ENCODE results near the gene BCOR. TPM values are rescaled to one million over a fixed set of nuclear protein-coding genes. Genes with fewer than 3 reads are reported as not detected.

Gene BCOR
- total RNA-seq, 2 experiments from 2014 or later, result 26.1 to 26.3 TPM

DNA sequence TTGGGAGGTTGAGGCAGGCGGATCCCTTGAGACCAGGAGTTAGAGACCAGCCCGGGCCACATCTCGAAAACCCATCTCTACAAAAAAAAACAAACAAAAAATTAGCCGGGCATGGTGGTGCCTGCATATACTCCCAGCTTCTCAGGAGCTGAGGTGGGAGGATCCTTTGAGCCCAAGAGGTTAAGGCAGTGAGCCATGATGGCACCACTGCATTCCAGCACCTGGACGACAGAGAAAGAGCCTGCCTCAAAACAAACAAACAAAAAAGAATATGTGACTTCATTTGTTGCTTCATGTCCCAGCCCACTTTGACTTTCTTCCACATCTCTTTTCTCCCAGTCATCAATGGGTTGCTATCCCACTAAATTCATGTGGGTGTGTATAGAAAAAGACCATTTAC is 79.7 kb downstream of the BCOR start:
- H3K4me3 Mint-ChIP-seq, result no peak overlapping the region
- POLR2A ChIA-PET, result no interaction called here

DNA sequence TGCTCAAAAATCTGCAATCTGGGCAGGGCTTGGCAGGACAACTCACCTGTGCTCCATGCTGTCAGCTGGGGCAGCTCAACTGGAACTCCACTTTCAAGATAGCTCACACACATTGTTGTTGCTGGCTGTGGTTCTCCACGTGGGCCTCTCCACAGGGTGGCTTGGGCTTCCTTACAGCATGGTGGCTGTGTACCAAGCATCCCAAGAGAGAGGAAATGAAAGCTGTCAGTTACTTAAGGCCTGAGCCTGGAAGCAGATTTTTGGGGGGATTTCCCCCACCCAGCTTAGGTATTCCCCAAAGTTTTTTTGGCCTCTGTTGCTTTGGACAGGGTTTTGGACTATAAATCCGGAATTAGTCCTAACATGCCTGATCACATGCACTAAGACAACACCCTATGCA is 81.0 kb downstream of the BCOR start:
- CTCF ChIA-PET, result no interaction called here
- no peaks in the 10 kb centered on the region for H3K36me3 ChIP-seq (ENCODE audit: insufficient read depth, low read length)
- no peak overlapping the region for H3K27ac Mint-ChIP-seq
- TF ChIP-seq, protein P1, sequence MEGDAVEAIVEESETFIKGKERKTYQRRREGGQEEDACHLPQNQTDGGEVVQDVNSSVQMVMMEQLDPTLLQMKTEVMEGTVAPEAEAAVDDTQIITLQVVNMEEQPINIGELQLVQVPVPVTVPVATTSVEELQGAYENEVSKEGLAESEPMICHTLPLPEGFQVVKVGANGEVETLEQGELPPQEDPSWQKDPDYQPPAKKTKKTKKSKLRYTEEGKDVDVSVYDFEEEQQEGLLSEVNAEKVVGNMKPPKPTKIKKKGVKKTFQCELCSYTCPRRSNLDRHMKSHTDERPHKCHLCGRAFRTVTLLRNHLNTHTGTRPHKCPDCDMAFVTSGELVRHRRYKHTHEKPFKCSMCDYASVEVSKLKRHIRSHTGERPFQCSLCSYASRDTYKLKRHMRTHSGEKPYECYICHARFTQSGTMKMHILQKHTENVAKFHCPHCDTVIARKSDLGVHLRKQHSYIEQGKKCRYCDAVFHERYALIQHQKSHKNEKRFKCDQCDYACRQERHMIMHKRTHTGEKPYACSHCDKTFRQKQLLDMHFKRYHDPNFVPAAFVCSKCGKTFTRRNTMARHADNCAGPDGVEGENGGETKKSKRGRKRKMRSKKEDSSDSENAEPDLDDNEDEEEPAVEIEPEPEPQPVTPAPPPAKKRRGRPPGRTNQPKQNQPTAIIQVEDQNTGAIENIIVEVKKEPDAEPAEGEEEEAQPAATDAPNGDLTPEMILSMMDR (IDR thresholded peaks at IDR 0.05), result no peak
- H3K4me1 ChIP-seq (ENCODE audit: insufficient read depth, low read length), result peaks cover 26% of the 10 kb centered on the region
- no peaks in the 10 kb centered on the region for H3K36me3 Mint-ChIP-seq (ENCODE audit: low read depth)
- peaks cover 10% of the 10 kb centered on the region for H3K4me1 Mint-ChIP-seq (ENCODE audit: low read depth)
- no peak for DNase-seq
- no peak overlapping the region for H3K4me3 Mint-ChIP-seq
- H3K9me3 ChIP-seq (ENCODE audit: control insufficient read depth in 1 of 2, insufficient read depth in 1 of 2, low read length in 2 of 2), result no peaks in the 10 kb centered on the region
- POLR2A ChIA-PET, result interaction anchor here (0.6 kb wide), 1 partner anchor 161 kb away, joined by 3 read pairs; no protein-coding TSS in a partner anchor
- H3K27me3 ChIP-seq (ENCODE audit: control insufficient read depth in 1 of 2, insufficient read depth in 2 of 2, low read length in 2 of 2), result peaks cover 0 to 16% of the 10 kb centered on the region in 2 experiments
- no peak overlapping the region for H3K4me3 ChIP-seq (ENCODE audit: low read length)
- ATAC-seq (ENCODE audit: poor library complexity), result no peak
- intact Hi-C loops (cut with DNase I, micrococcal nuclease), result no loop called here
- H3K27ac ChIP-seq (ENCODE audit: low read depth in 1 of 2, low read length in 2 of 2), result no peak overlapping the region
- H3K27me3 Mint-ChIP-seq, result no peaks in the 10 kb centered on the region
- H3K9me3 Mint-ChIP-seq, result no peaks in the 10 kb centered on the region

More for the DNA sequence above, 79.7 kb downstream of the BCOR start:
- Histone ChIP-seq H3K27ac (ENCODE audit: low read depth in 1 of 2, low read length in 2 of 2) (no peak overlapping the region), H3K36me3 (ENCODE audit: insufficient read depth, low read length) (no peaks in the 10 kb centered on the region), H3K4me3 (ENCODE audit: low read length) (no peak overlapping the region), H3K4me1 (ENCODE audit: insufficient read depth, low read length) (peaks cover 14% of the 10 kb centered on the region), H3K27me3 (ENCODE audit: control insufficient read depth in 1 of 2, insufficient read depth in 2 of 2, low read length in 2 of 2) (peaks cover 0 to 3% of the 10 kb centered on the region in 2 experiments), H3K9me3 (ENCODE audit: control insufficient read depth in 1 of 2, insufficient read depth in 1 of 2, low read length in 2 of 2) (no peaks in the 10 kb centered on the region)
- Mint-ChIP-seq H3K4me1 (ENCODE audit: low read depth) (peaks cover 12% of the 10 kb centered on the region), H3K9me3 (no peaks in the 10 kb centered on the region), H3K27ac (no peak overlapping the region), H3K27me3 (no peaks in the 10 kb centered on the region), H3K36me3 (ENCODE audit: low read depth) (no peaks in the 10 kb centered on the region)
- intact Hi-C loops (cut with DNase I, micrococcal nuclease), result no loop called here
- ATAC-seq (ENCODE audit: poor library complexity), result no peak
- no peak for DNase-seq
- TF ChIP-seq, protein P1 (IDR thresholded peaks at IDR 0.05), result no peak
- CTCF ChIA-PET, result no interaction called here

DNA sequence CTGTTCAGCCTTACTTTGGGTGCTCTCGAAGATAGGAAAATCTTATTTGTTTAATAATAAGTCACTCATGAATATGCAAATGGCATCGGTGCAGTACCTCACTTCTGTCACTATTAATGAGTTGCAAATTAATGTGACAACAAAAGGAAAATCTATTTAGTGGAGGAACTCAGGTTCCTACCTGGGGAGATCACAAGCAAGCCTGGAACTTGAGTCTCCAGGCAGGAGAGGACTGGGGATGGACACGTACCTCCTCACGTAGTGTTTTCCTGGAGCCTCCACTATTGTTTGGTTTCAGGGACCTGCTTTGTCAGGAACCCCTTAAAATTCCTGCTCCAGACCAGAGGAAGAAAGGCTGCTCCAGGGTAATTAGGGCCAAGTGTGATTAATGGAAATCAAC is 82.1 kb downstream of the BCOR start:
- Histone ChIP-seq H3K27ac (ENCODE audit: low read depth in 1 of 2, low read length in 2 of 2) (no peak overlapping the region), H3K36me3 (ENCODE audit: insufficient read depth, low read length) (no peaks in the 10 kb centered on the region), H3K4me1 (ENCODE audit: insufficient read depth, low read length) (peaks cover 32% of the 10 kb centered on the region), H3K4me3 (ENCODE audit: low read length) (no peak overlapping the region), H3K9me3 (ENCODE audit: control insufficient read depth in 1 of 2, insufficient read depth in 1 of 2, low read length in 2 of 2) (no peaks in the 10 kb centered on the region), H3K27me3 (ENCODE audit: control insufficient read depth in 1 of 2, insufficient read depth in 2 of 2, low read length in 2 of 2) (peaks cover 0 to 22% of the 10 kb centered on the region in 2 experiments)
- H3K4me3 Mint-ChIP-seq, result peak overlapping the region; percentile 76
- H3K36me3 Mint-ChIP-seq (ENCODE audit: low read depth), result no peaks in the 10 kb centered on the region
- CTCF ChIA-PET, result no interaction called here
- no peak for ATAC-seq (ENCODE audit: poor library complexity)
- intact Hi-C loops (cut with DNase I, micrococcal nuclease), result no loop called here
- peaks cover 7% of the 10 kb centered on the region for H3K27me3 Mint-ChIP-seq
- H3K27ac Mint-ChIP-seq, result no peak overlapping the region
- no peak for DNase-seq
- TF ChIP-seq, protein P1 (IDR thresholded peaks at IDR 0.05), result no peak
- no peaks in the 10 kb centered on the region for H3K9me3 Mint-ChIP-seq
- peaks cover 16% of the 10 kb centered on the region for H3K4me1 Mint-ChIP-seq (ENCODE audit: low read depth)
- POLR2A ChIA-PET, result no interaction called here
